ENCODE measurements around the gene KATNAL1.
"Not testable (repeated sequence)": the region's sequence is repeated elsewhere in the genome, so short reads cannot be mapped to it uniquely, and the experiment has no call there.

Gene KATNAL1

GRCh38 chr13:30292325-30292724, 15.0 kb downstream of the KATNAL1 start:
- DNase-seq (ENCODE audit: low read depth in 2 of 2) = no peak

GRCh38 chr13:30290812-30291436, 16.4 kb downstream of the KATNAL1 start:
- no peak for DNase-seq (ENCODE audit: low read depth in 2 of 2)

GRCh38 chr13:30289533-30289932, 17.8 kb downstream of the KATNAL1 start:
- no peak for DNase-seq (ENCODE audit: low read depth in 2 of 2)

- DNase-seq (ENCODE audit: low read depth in 2 of 2) = not testable (repeated sequence)
Measured at GRCh38 chr13:30286059-30286458, 21.3 kb downstream of the KATNAL1 start.

GRCh38 chr13:30276178-30276577, 31.2 kb downstream of the KATNAL1 start:
- no peak for DNase-seq (ENCODE audit: low read depth in 2 of 2)

- DNase-seq (ENCODE audit: low read depth in 2 of 2) = no peak
Measured at GRCh38 chr13:30274083-30274482, 33.3 kb downstream of the KATNAL1 start.

- not testable (repeated sequence) for DNase-seq (ENCODE audit: low read depth in 2 of 2)
Measured at GRCh38 chr13:30270035-30270434, 37.3 kb downstream of the KATNAL1 start.

GRCh38 chr13:30268673-30269072, 38.7 kb downstream of the KATNAL1 start:
- no peak for DNase-seq (ENCODE audit: low read depth in 2 of 2)

- DNase-seq (ENCODE audit: low read depth in 2 of 2) = no peak
Measured at GRCh38 chr13:30266756-30267155, 40.6 kb downstream of the KATNAL1 start.

- not testable (repeated sequence) for DNase-seq (ENCODE audit: low read depth in 2 of 2)
Measured at GRCh38 chr13:30259149-30259733, 48.1 kb downstream of the KATNAL1 start.

GRCh38 chr13:30257468-30258099, 49.8 kb downstream of the KATNAL1 start:
- DNase-seq (ENCODE audit: low read depth in 2 of 2) = no peak

GRCh38 chr13:30256713-30257467, 50.5 kb downstream of the KATNAL1 start:
- no peak for DNase-seq (ENCODE audit: low read depth in 2 of 2)

- no peak for DNase-seq (ENCODE audit: low read depth in 2 of 2)
Measured at GRCh38 chr13:30255696-30256095, 51.7 kb downstream of the KATNAL1 start.

GRCh38 chr13:30253830-30254229, 53.5 kb downstream of the KATNAL1 start:
- no peak for DNase-seq (ENCODE audit: low read depth in 2 of 2)

GRCh38 chr13:30247406-30247805, 59.9 kb downstream of the KATNAL1 start:
- DNase-seq (ENCODE audit: low read depth in 2 of 2) = no peak

GRCh38 chr13:30241532-30241931, 65.8 kb downstream of the KATNAL1 start:
- no peak for DNase-seq (ENCODE audit: low read depth in 2 of 2)

GRCh38 chr13:30240608-30241007, 66.7 kb downstream of the KATNAL1 start:
- DNase-seq (ENCODE audit: low read depth in 2 of 2) = no peak

GRCh38 chr13:30235216-30235615, 72.1 kb downstream of the KATNAL1 start:
- DNase-seq (ENCODE audit: low read depth in 2 of 2) = no peak

GRCh38 chr13:30234619-30235162, 72.7 kb downstream of the KATNAL1 start:
- no peak for DNase-seq (ENCODE audit: low read depth in 2 of 2)

GRCh38 chr13:30224732-30225131, 82.6 kb downstream of the KATNAL1 start:
- no peak for DNase-seq (ENCODE audit: low read depth in 2 of 2)

- no peak for DNase-seq (ENCODE audit: low read depth in 2 of 2)
Measured at GRCh38 chr13:30222254-30222653, 85.1 kb downstream of the KATNAL1 start.

- no peak for DNase-seq (ENCODE audit: low read depth in 2 of 2)
Measured at GRCh38 chr13:30216111-30216510, 91.2 kb downstream of the KATNAL1 start.
